IMR-90 (cell line): Measurements from ENCODE around the gene TACC2. TPM values are rescaled to one million over a fixed set of nuclear protein-coding genes. Genes with fewer than 3 reads are reported as not detected.

Experiments
- ATAC-seq: fragments of 200-7000 bp; cut with Tn5 transposase; 2 replicates; pipeline ENCODE4 v1.9.1; 2020; ENCODE audit warnings: low read depth, mild to moderate bottlenecking, moderate library complexity
- BruUV-seq: library from RNA; stranded (reverse); fragments of 400-500 nt; replicated peaks from 2 replicates; lab custom pipeline; 2021; lab: Mats Ljungman, UMichigan
- CTCF ChIA-PET: fragments of 300-600 bp; formaldehyde crosslinking; extraction: SDS; loops from one replicate; lab custom pipeline; 2021; ENCODE audit warnings: antibody characterized with exemption; lab: Yijun Ruan, JAX
- POLR2A ChIA-PET: fragments of 300-600 bp; sonication (Branson Sonifier 250); formaldehyde crosslinking; loops from one replicate; lab custom pipeline; 2022; ENCODE audit warnings: antibody characterized with exemption; ENCODE audit not compliant: unreplicated experiment; lab: Charles Lee
- DNase-seq: peaks from one replicate; pipeline ENCODE4 v3.0.0; 2013
- H2AFZ ChIP-seq: replicated peaks from 2 replicates; pipeline ENCODE3; 2013; ENCODE audit warnings: low read length, mild to moderate bottlenecking; ENCODE audit not compliant: poor library complexity
- H2AK5ac ChIP-seq: 2 replicates; pipeline ENCODE4 v1.6.1; 2013; ENCODE audit warnings: low read depth, low read length, inconsistent platforms
- H2AK9ac ChIP-seq: replicated peaks from 2 replicates; pipeline ENCODE3; 2013; ENCODE audit warnings: mild to moderate bottlenecking, low read depth, low read length, moderate library complexity; ENCODE audit not compliant: poor library complexity
- H2BK120ac ChIP-seq: 2 replicates; pipeline ENCODE4 v1.6.1; 2013; ENCODE audit warnings: low read depth, low read length, inconsistent platforms
- H2BK15ac ChIP-seq: 3 replicates; pipeline ENCODE4 v1.6.1; 2013; ENCODE audit warnings: low read depth, low read length, inconsistent platforms
- H2BK20ac ChIP-seq: 2 replicates; pipeline ENCODE4 v1.6.1; 2013; ENCODE audit warnings: low read depth, mild to moderate bottlenecking, inconsistent platforms, low read length, moderate library complexity
- H2BK5ac ChIP-seq: 2 replicates; pipeline ENCODE4 v1.6.1; 2013; ENCODE audit warnings: mild to moderate bottlenecking, low read depth, low read length, inconsistent platforms; ENCODE audit not compliant: poor library complexity, severe bottlenecking
- H3K14ac ChIP-seq: replicated peaks from 2 replicates; pipeline ENCODE4 v1.6.1; 2013; ENCODE audit warnings: low read depth, low read length, inconsistent platforms
- H3K18ac ChIP-seq: 2 replicates; pipeline ENCODE4 v1.6.1; 2013; ENCODE audit warnings: low read depth, low read length, control low read depth
- H3K23ac ChIP-seq: 2 replicates; pipeline ENCODE4 v1.6.1; 2013; ENCODE audit warnings: low read depth, low read length, inconsistent platforms
- H3K27ac ChIP-seq: 2 replicates; pipeline ENCODE4 v1.5.1; 2013; ENCODE audit warnings: mild to moderate bottlenecking, control low read depth, low read length; ENCODE audit not compliant: insufficient read depth
- H3K27me3 ChIP-seq: 2 replicates; pipeline ENCODE4 v1.6.1; 2013; ENCODE audit warnings: low read length; ENCODE audit not compliant: control insufficient read depth, insufficient read depth
- H3K36me3 ChIP-seq: 2 replicates; pipeline ENCODE4 v1.6.1; 2013; ENCODE audit warnings: low read length, mixed read lengths; ENCODE audit not compliant: control insufficient read depth, insufficient read depth
- H3K4ac ChIP-seq: 2 replicates; pipeline ENCODE4 v1.6.1; 2013; ENCODE audit warnings: low read depth, low read length, inconsistent platforms
- H3K4me1 ChIP-seq: 2 replicates; pipeline ENCODE4 v1.6.1; 2013; ENCODE audit warnings: low read length, mixed read lengths; ENCODE audit not compliant: control insufficient read depth, insufficient read depth
- H3K4me2 ChIP-seq: 2 replicates; pipeline ENCODE4 v1.6.1; 2013; ENCODE audit warnings: low read depth, mild to moderate bottlenecking, control low read depth, low read length, moderate library complexity
- H3K4me3 ChIP-seq: 2 replicates; pipeline ENCODE4 v1.5.1; 2013; ENCODE audit warnings: low read depth, mild to moderate bottlenecking, control low read depth, low read length, moderate library complexity; ENCODE audit not compliant: insufficient read depth
- H3K56ac ChIP-seq: 2 replicates; pipeline ENCODE4 v1.6.1; 2013; ENCODE audit warnings: low read length, inconsistent platforms; ENCODE audit not compliant: insufficient read depth; ENCODE audit errors: extremely low read depth
- H3K79me1 ChIP-seq, 2 experiments: 2 replicates each; pipeline ENCODE4 v1.6.1; 2013; ENCODE audit warnings: low read length in 2 of 2, inconsistent platforms in 1 of 2, low read depth in 1 of 2
- H3K9ac ChIP-seq: 2 replicates; pipeline ENCODE4 v1.6.1; 2013; ENCODE audit warnings: low read depth, low read length, control low read depth
- H3K9me1 ChIP-seq: 2 replicates; pipeline ENCODE4 v1.6.1; 2013; ENCODE audit warnings: low read length, inconsistent platforms; ENCODE audit not compliant: insufficient read depth
- H3K9me3 ChIP-seq: 2 replicates; pipeline ENCODE4 v1.6.1; 2013; ENCODE audit warnings: low read length; ENCODE audit not compliant: control insufficient read depth, insufficient read depth
- H4K20me1 ChIP-seq: 2 replicates; pipeline ENCODE4 v1.6.1; 2013; ENCODE audit warnings: low read length, inconsistent platforms; ENCODE audit not compliant: insufficient read depth
- H4K5ac ChIP-seq: 2 replicates; pipeline ENCODE4 v1.6.1; 2013; ENCODE audit warnings: mild to moderate bottlenecking, low read depth, low read length, control low read depth
- H4K8ac ChIP-seq, 2 experiments: 2 replicates each; pipeline ENCODE4 v1.6.1; 2013; ENCODE audit warnings: low read depth in 2 of 2, low read length in 2 of 2, control low read depth in 1 of 2, inconsistent platforms in 1 of 2
- H4K91ac ChIP-seq: 2 replicates; pipeline ENCODE4 v1.6.1; 2013; ENCODE audit warnings: low read depth, low read length, inconsistent platforms; ENCODE audit not compliant: insufficient read depth
- BHLHE40 ChIP-seq: fragments of 150-350 bp; IDR thresholded peaks from 2 replicates; pipeline ENCODE4 v1.6.1; 2016; ENCODE audit warnings: mild to moderate bottlenecking, low read depth, low read length
- CEBPB ChIP-seq: IDR thresholded peaks from 2 replicates; pipeline ENCODE4 v1.6.1; 2012; ENCODE audit warnings: low read depth, low read length, improper control_type of control experiment
- CHD1 ChIP-seq: IDR thresholded peaks from 2 replicates; pipeline ENCODE4 v1.6.1; 2012; ENCODE audit warnings: low read depth, low read length, improper control_type of control experiment
- CTCF ChIP-seq: conservative IDR thresholded peaks from 2 replicates; pipeline ENCODE4 v1.5.1; 2012; ENCODE audit warnings: mild to moderate bottlenecking, low read depth, low read length, improper control_type of control experiment
- MAFK ChIP-seq: IDR thresholded peaks from 2 replicates; pipeline ENCODE4 v1.6.1; 2012; ENCODE audit warnings: low read depth, low read length, improper control_type of control experiment
- MAZ ChIP-seq: IDR thresholded peaks from 2 replicates; pipeline ENCODE4 v1.6.1; 2012; ENCODE audit warnings: low read depth, mild to moderate bottlenecking, low read length, improper control_type of control experiment, moderate library complexity, borderline replicate concordance
- MXI1 ChIP-seq: IDR thresholded peaks from 2 replicates; pipeline ENCODE4 v1.6.1; 2012; ENCODE audit warnings: low read depth, mild to moderate bottlenecking, low read length, moderate library complexity, borderline replicate concordance
- NFE2L2 ChIP-seq: fragments of 150-350 bp; IDR thresholded peaks from 2 replicates; pipeline ENCODE4 v1.6.1; 2016; ENCODE audit warnings: low read depth, mild to moderate bottlenecking, low read length
- POLR2A ChIP-seq: IDR thresholded peaks from 2 replicates; pipeline ENCODE4 v1.6.1; 2012; ENCODE audit warnings: mild to moderate bottlenecking, low read depth, low read length
- RAD21 ChIP-seq: IDR thresholded peaks from 2 replicates; pipeline ENCODE4 v1.6.1; 2012; ENCODE audit warnings: low read length, improper control_type of control experiment
- RCOR1 ChIP-seq: IDR thresholded peaks from 2 replicates; pipeline ENCODE4 v1.6.1; 2012; ENCODE audit warnings: mild to moderate bottlenecking, low read length, improper control_type of control experiment; ENCODE audit not compliant: insufficient replicate concordance
- RFX5 ChIP-seq: IDR thresholded peaks from 2 replicates; pipeline ENCODE4 v1.8.0; 2012; ENCODE audit warnings: low read depth, mild to moderate bottlenecking, low read length, moderate library complexity
- SMC3 ChIP-seq: fragments of 150-350 bp; IDR thresholded peaks from 2 replicates; pipeline ENCODE4 v1.6.1; 2016; ENCODE audit warnings: low read depth, mild to moderate bottlenecking, antibody characterized with exemption, low read length, moderate library complexity
- USF2 ChIP-seq: fragments of 150-350 bp; IDR thresholded peaks from 2 replicates; pipeline ENCODE4 v1.6.1; 2017; ENCODE audit warnings: mild to moderate bottlenecking, antibody characterized with exemption, low read length, low read depth
- WGBS, 2 experiments: methylation state at CpG; one replicate each; pipeline versions ENCODE4 v1.1.5 to v1.1.7; 2013; ENCODE audit warnings: missing lambda C conversion rate in 2 of 2; ENCODE audit not compliant: insufficient read length in 1 of 2; ENCODE audit errors: extremely low coverage in 2 of 2; 5-methylcytosine and 5-hydroxymethylcytosine counted together
- dilution Hi-C: fragments of 300-500 bp; cut with HindIII; formaldehyde crosslinking; loops from one replicate; pipeline ENCODE4 v1.14.3; 2018; ENCODE audit warnings: low sequenced_read_pairs; ENCODE audit not compliant: unreplicated experiment
- in situ Hi-C: fragments of 300-500 bp; cut with MboI; formaldehyde crosslinking; loops from 3 replicates; pipeline ENCODE4 v1.14.3; 2019; ENCODE audit warnings: low sequenced_read_pairs, inconsistent platforms, mixed read lengths
- intact Hi-C: fragments of 100-400 bp; cut with micrococcal nuclease; formaldehyde crosslinking; loops from 2 replicates; pipeline ENCODE4 v1.10.0; 2022
- polyA plus RNA-seq, 3 experiments: library from polyadenylated mRNA; depleted of rRNA; stranded (reverse); fragments of >200 nt; gene quantifications; 2 replicates each; pipeline ENCODE4 v1.2.3, GENCODE V29; 2012; ENCODE audit warnings: low replicate concordance in 1 of 3
- total RNA-seq: library from RNA; depleted of rRNA; stranded (reverse); fragments of >200 nt; gene quantifications from 2 replicates; pipeline ENCODE4 v1.2.3, GENCODE V29; 2012

Gene TACC2
- total and polyA plus RNA-seq, 2 of the 4 experiments (the other 2 are of a cell fraction): 2.9 to 15.4 TPM

- Histone ChIP-seq H3K9me1 (peaks cover 3% of the 10 kb centered on the region; the same call in 1 of the 2 replicates), H3K4ac (peak within 1 kb of the TSS; percentile 53), H3K4me1 (peaks cover 2% of the 10 kb centered on the region; the same call in 1 of the 2 replicates), H2BK15ac (no peak within 1 kb of the TSS), H2AFZ (peak within 1 kb of the TSS; percentile 99), H4K20me1 (no peaks in the 10 kb centered on the region), H3K14ac (peak within 1 kb of the TSS; percentile 60; the same call in 1 of the 2 replicates), H2BK20ac (no peak within 1 kb of the TSS), H3K9me3 (no peaks in the 10 kb centered on the region), H3K27ac (peak within 1 kb of the TSS; percentile 57), H3K9ac (peak within 1 kb of the TSS; percentile 84), H3K4me2 (peak within 1 kb of the TSS; percentile 95), H3K27me3 (no peaks in the 10 kb centered on the region), H2AK9ac (peak within 1 kb of the TSS; percentile 89), H3K56ac (peak within 1 kb of the TSS; percentile 35; the same call in 1 of the 2 replicates), H3K18ac (no peak within 1 kb of the TSS), H3K23ac (peak within 1 kb of the TSS; percentile 72; the same call in 1 of the 2 replicates), H2AK5ac (peak within 1 kb of the TSS; percentile 3; the same call in 1 of the 2 replicates), H4K8ac (peak within 1 kb of the TSS; percentile 67 to 95), H3K4me3 (peak within 1 kb of the TSS; percentile 60), H2BK120ac (no peak within 1 kb of the TSS), H2BK5ac (peak within 1 kb of the TSS; percentile 39), H3K79me1 (peaks cover 8 to 13% of the 10 kb centered on the region in 2 experiments), H4K5ac (peak within 1 kb of the TSS; percentile 73), H4K91ac (no peak within 1 kb of the TSS; the same call in 1 of the 2 replicates), H3K36me3 (peaks cover 2% of the 10 kb centered on the region; the same call in 1 of the 2 replicates)
- ChIA-PET POLR2A (interaction anchor here (0.6 kb wide), 1 partner anchor 23 kb away, joined by 3 read pairs; no protein-coding TSS in a partner anchor), CTCF (no interaction called here)
- WGBS, 2 experiments: 0% methylated on average over 64 of the region's 101 CpGs; no CpG with 5 or more reads in 1 of the 2 experiments
- intact Hi-C loops (loop anchor here (1.0 kb wide), 2 partner anchors 30 to 138 kb away; no protein-coding TSS in a partner anchor), in situ Hi-C loops (no loop called here), dilution Hi-C loops (no loop called here)
- BruUV-seq: no TSS peak
- peak; percentile 71 for DNase-seq
- peak; percentile 92 for ATAC-seq
- TF ChIP-seq CHD1 (no peak; the same call in 1 of the 2 replicates), CTCF (peak; percentile 71; the same call in 1 of the 2 replicates), USF2 (no peak), RCOR1 (no peak), POLR2A (peak; percentile 55; the same call in 1 of the 2 replicates), RAD21 (peak; percentile 49), CEBPB (no peak), MXI1 (peak; percentile 32; the same call in 1 of the 2 replicates), MAFK (no peak), NFE2L2 (no peak), RFX5 (no peak), BHLHE40 (no peak), SMC3 (no peak), MAZ (no peak; the same call in 1 of the 2 replicates)
These were observed 14.2 kb upstream of the TACC2 start, which contains the start of gene NSMCE4A for GRCh38 chr10:121974535-121975294. NSMCE4A (minus strand) TSS chr10:121975217; CDS start chr10:121975165, 52 bp downstream.
